GM21360 (cell line): Measurements from ENCODE around the gene FRMD4A.
"Not testable (repeated sequence)": the region's sequence is repeated elsewhere in the genome, so short reads cannot be mapped to it uniquely, and the experiment has no call there.

Experiments used
- ATAC-seq: cut with Tn5 transposase; IDR thresholded peaks from one replicate; pipeline ENCODE4 v1.9.1; 2021; ENCODE audit warnings: mild to moderate bottlenecking, moderate library complexity; ENCODE audit not compliant: unreplicated experiment

Gene FRMD4A

GRCh38 chr10:13924040-13924725, 406.5 kb downstream of the FRMD4A start:
- no peak for ATAC-seq

- ATAC-seq = no peak
Observed at GRCh38 chr10:13922586-13922985, 408.1 kb downstream of the FRMD4A start.

DNA sequence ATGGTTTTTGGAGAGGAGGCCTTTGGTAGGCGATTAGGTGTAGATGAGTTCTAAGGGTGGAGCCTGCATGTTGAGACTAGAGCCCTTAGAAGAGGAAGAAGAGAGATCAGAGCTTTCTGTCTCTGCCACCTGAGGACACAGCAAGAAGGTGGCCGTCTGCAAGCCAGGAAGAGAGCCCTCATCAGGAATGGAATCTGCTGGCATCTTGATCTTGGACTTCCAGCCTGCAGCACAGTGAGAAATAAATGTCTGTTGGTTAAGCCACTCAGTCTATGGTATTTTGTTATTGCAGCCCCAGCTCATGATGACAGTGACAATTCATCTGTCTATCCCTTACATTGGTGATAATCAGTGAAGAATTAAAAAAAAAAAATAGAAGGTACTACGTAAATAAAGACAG, 408.8 kb downstream of the FRMD4A start:
- ATAC-seq = no peak

GRCh38 chr10:13921131-13921530, 409.6 kb downstream of the FRMD4A start:
- not testable (repeated sequence) for ATAC-seq

DNA sequence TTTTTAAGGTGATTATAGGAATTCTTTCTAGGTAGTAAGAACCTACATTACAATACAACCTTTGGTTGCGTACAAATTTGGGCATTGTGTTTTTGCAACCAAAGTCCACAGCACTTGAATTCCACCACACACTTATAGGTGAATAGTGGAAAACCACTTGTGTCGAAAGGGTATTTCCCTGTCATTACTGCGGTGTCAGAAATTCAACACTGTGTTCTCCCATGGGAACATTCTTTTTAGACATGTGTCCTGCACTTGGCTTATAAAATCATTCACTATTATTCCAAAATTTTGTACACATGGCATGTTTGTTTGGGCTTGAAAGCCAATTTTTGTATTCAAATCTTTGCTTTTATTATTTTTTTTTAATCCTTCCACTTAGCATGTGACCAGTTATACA, 410.3 kb downstream of the FRMD4A start:
- no peak for ATAC-seq

DNA sequence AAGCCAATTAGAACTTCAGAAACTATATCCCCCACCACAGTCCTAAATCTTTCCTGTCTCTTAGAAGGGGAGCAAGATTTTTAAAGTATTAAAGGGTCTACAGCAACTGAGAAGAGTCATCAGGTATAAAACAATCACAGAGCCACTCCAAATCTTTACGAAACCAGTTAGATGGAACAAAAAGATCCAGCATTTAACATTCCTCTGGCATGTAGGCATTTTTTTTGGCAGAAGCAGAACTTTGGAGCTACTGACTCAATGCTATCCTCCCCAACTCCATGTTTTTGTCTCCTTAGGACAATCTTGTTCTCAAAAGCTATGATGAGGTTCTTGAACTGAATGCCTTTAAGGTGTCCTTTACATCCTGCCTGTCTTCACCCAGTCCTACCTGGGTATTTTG, 410.7 kb downstream of the FRMD4A start:
- ATAC-seq = no peak

- no peak for ATAC-seq
Observed at GRCh38 chr10:13917791-13918190, 412.9 kb downstream of the FRMD4A start.

- no peak for ATAC-seq
Observed at GRCh38 chr10:13916384-13916947, 414.3 kb downstream of the FRMD4A start.

DNA sequence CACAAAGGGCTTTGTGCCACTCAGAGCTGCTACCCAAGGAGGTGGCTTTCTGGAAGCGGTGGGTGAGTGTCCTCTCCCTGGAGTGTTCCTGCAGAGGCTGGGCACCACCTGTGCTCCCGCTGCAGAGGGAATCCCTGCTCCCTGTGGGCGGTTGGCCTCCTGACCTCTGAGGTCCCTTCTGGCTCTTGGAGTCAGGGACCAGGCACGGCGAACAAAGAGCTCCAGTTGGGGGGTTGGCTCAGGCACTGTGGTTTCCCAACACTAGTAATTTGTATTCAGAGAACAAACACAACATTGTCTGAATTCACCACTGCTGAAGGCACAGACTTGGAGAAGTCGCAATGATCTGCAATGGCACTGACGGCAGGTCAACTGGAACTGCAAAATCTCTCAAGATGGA, 415.0 kb downstream of the FRMD4A start:
- no peak for ATAC-seq

GRCh38 chr10:13913897-13914296, 416.8 kb downstream of the FRMD4A start:
- no peak for ATAC-seq

DNA sequence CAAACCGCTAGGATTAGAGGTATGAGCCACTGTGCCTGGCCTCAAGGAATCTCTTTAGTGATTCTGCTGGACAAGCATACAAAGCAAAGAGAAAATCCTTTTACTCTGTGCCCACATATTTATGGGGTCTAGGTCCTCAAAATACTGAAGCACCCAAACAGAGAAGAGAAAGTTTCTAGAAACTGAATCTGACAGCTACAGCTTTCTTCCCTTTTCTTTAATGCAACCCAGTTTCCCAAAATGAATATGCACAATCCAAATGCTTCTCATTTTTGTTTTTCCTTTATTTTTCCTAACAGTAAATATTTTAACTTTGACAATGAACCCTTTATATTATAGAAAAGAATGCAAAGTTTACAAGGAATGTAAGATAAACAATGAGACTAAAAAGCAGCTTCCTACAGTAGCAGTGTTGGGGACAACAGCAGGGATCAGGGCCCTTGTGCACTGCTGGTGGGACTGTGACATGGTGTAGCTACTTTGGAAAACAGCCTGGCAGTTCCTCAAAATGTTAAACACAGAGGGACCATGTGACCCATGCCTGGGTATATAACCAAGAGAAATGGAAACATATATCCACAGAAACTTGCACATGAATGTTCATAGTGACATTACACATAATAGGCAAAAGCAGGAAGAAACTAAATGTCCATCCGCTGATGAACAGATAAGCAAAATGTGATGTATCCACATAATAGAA, 418.8 kb downstream of the FRMD4A start:
- no peak for ATAC-seq

DNA sequence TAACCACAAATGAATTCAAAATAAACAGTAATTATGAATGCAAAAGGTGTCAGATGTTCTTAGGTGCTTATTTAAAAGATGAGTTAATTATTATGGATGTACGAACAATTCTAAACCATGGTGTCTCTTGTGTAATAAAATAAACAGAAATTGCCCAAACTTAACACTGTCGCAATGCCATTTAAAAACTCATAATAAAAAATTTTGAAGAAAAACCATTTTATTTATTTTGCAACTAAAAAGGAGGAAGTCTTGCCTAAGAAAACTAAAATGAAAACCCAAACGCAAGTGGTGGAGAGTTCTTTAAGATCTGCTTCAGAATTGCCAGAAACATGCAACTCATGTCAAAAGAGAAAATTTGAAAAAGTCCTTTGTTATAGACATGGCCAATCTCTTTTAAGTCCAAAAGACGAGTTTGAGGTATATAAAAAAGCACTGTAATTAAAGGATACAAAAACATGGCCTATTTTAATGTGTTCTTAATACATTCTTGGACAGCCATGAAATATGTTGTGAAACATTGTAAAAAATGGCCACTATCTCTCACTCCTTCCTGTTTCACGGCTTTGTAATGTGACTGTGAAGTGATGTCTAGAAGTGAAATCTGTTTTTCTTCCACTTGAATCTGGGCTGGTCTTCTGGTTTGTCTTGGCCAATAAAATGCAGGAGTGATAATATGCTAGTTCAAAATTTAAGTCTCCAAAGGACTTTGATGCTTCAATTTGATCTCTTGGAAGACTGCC, 421.0 kb downstream of the FRMD4A start:
- ATAC-seq = no peak

GRCh38 chr10:13908475-13908874, 422.2 kb downstream of the FRMD4A start:
- no peak for ATAC-seq

GRCh38 chr10:13907570-13907969, 423.2 kb downstream of the FRMD4A start:
- no peak for ATAC-seq

DNA sequence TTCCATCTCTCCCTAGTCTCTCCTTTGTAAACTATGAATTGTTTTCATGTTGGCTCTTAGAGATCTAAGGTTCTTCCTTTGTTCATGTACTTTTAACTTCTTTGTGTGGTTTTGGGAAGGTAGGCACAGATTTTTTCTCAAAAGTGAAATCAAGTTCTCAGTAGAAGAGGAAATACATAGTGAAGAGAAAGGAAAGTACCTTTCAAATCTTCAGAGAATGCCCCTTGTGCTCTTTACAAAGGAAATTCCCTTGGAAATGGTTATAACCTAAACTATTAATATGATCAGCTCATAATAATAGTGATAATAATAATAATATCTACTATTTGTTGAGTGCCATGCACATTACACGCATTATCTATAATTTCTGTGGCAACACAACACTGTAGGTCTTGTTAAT, 425.4 kb downstream of the FRMD4A start:
- ATAC-seq = no peak

- no peak for ATAC-seq
Observed at GRCh38 chr10:13904064-13904463, 426.7 kb downstream of the FRMD4A start.

GRCh38 chr10:13902868-13903587, 427.7 kb downstream of the FRMD4A start:
- no peak for ATAC-seq

GRCh38 chr10:13899941-13900340, 430.8 kb downstream of the FRMD4A start:
- ATAC-seq = no peak

GRCh38 chr10:13896146-13896545, 434.6 kb downstream of the FRMD4A start:
- ATAC-seq = not testable (repeated sequence)

DNA sequence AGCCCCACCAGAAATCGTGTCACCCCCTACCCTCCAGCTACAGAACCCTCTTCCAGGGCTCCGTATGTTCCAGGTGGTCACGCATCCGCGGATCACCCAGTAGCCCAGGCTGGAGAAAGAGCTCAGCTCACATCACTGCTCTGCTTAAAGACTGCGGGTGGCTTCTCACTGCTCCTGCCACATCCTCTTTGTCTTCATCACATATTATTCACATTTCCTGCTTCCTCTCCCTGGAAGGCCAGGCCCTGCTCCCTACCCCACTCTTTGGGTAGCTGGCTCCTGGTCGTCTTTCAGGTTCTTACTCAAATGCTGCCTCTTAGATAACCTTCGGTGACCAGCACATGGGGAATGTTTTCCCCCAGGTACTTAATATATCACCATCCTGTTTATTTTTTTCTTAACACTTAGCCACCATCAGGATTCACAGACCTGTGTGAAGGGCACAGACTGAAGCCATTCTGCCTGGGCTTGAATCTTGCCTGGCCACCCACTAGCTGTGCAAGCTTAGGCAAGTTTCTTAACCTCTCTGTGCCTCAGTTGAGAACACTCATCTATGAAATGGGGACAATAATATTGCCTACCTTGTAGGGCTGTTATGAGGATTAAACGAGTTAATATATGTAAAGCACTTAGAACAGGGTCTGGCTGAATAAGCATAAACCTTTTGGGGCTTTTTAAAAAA, 436.2 kb downstream of the FRMD4A start:
- ATAC-seq = no peak
